ENCODE data around the gene EMP1.

The EMP1 gene

DNA sequence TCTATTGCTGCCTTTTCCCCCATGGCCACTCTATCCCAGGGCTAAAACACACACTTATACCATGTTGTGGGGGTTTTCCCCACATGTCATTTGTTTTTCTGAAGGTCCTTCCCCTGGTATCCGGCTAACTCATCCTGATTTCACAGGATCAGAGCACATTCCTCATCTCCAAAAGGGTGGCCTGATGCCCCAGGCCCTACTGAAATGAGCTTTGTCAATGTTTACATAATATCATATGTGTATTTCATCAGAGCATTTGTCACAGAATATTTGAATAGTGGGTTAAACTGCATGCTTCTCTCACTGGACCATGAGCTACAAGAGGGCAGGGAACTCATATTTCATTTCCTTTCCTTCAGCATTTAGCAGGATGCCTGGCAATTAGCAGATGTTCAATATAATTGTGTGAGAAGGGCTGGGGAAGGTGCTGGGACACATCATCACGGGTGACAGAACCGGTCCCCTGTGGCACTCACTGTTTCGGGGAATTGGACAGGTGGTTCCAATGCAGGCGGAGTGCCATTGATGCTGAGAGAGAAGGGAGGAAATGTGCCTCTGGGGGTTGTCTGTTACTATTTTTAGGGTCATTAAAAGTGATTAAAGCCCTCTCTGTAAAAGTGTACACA, 26.8 kb downstream of the EMP1 start:
- peak; percentile 37 for DNase-seq (ENCODE audit: low spot score)

DNA sequence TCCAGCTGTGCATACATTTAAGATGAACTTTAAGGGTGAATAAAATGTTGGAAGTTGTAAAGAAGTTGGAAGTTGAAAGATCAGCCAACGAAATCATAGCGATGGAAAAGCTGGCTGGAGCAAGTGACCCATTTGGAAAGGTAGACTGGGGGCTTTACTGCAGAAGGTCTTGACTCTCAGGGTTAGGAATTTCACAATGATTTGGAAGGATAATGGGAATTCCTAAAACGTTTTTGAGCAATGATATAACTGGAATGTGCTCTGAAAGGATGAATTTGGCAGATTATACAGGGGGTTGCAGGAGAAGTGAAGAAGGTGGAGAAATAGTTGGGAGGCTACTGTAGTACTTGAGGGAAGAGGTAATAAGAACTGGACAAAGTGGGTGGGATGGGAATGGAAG, 27.4 kb downstream of the EMP1 start:
- peak; percentile 13 for DNase-seq (ENCODE audit: low spot score)

DNA sequence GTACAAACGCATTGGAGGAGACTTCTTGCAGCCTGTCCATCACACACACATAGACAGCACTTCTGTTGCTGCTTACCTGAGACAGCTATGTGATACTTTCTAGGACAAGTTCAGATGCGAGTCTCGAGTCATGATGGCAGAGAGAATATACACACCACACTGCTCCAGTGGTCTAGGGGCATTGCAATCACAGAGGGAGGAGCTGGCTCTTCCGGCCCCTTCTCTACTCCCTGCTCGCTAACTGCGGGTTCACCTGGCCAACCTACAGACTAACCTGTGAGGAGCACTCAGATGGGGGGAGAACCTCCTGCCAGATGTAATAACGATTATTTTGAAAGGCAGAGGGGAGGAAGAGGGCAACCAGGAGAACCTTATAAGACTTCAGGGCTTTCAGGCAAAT, 30.7 kb downstream of the EMP1 start:
- DNase-seq (ENCODE audit: low spot score), result peak; percentile 25

DNA sequence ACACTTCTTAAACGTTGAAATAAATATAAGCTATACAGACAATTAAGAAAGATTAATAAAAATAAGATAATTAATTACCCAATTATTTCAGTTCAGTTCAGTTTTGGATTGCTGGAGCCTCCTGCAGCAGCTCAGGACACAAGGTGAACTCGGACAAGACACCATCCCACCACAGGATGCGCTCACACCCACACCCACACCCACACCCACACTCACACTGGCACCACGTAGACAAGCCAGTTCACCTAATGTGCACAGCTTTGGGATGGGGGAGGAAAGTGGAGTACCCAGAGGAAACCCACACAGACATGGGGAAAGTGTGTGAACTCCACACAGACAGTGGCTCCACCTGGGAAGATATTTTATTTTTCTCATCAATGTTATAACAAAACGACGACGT, 32.1 kb downstream of the EMP1 start:
- peak; percentile 32 for DNase-seq (ENCODE audit: low spot score)

DNA sequence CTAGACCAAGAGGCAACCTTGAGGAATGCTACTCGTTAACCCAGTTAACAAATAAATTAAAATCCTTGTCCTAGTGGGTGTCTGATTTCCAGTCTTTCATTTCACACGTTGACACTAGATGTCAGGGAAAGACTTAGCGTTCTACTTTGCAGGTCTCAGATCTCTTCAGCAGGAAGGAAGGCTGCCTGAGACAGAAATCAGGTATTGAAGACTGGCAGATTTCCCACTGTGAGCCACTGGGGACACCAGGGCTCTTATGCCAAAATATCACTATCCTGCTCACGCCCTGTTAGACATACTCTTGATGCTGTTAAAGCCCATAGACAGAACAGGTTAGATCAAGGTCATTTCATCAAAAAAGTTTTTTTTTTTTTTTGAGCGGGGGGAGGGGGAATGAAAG, 33.0 kb downstream of the EMP1 start:
- DNase-seq (ENCODE audit: low spot score), result peak; percentile 31

DNA sequence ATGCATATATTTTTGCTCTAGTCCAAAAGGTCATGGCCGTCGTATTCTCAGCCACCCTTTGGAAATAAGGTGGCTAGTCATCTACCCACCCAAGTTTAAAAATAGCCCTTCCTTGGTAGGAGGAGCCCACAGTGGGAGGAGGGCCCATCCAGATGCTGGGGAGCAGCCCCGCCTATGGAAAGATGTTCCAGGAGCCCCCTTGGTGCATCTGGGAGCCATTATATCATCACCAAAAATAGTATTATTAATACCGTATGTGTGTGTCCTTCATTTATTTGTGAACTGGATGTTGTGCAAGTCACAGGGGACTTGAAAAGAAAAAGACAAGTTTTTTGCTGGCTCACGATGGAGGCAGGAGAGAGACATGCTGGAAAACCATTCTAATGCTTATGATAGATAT, 34.0 kb downstream of the EMP1 start:
- DNase-seq (ENCODE audit: low spot score), result peak; percentile 19

DNA sequence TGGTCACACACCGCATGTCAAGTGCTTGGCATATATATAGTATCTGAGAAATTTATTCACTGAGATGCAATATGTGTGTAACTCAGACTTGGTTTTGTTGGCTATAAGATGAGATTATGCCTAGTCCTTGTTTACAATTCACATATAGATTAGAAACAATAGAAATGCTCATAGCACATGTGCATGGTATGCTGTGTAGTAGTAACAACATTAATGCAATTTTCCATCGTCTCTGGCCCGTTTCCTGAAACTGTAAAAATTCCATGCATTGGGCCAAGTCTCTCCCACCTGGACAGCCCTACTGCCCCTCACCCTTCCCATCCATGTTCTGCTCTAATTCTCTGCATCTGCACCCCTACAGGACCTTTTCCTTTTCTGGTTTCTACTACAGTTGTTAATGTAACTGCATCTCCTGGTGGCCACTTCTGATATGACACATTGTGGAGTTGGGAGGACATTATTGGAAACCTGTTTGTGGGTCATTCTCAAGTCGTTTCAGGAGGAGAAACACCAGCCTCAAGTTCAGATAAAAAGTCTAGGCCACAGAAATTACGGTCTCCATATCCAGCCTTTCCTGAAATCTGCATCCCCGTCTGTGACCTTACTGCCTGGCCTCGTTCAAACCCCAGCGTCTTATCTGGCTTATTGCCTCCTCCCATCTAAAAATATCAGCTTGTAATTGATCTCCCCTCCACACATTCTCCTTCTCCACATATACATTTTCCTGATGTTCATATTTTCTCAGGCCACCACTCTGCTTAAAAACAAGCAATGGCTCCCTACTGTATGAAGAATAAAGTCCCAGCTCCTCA, 37.5 kb downstream of the EMP1 start:
- DNase-seq (ENCODE audit: low spot score), result peak; percentile 61

DNA sequence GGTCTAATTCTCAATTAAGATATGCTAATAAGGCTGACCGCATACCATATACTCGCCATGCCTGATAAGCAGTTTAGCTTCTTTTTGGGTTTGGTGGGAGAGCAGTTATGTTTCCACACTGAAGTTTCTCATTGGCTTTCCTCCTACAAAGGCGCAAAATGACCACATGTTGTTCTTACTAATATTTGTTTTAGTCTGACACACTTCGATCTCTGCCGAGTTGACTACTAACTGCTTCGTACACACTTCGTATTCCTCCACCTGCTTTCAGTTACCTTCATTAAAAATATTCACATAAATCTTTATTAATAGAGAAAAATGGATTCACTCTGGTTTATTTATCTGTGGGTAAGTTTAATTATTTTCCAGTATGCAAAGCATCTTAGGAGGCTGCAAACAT, 41.7 kb downstream of the EMP1 start:
- peak; percentile 5 for DNase-seq (ENCODE audit: low spot score)

DNA sequence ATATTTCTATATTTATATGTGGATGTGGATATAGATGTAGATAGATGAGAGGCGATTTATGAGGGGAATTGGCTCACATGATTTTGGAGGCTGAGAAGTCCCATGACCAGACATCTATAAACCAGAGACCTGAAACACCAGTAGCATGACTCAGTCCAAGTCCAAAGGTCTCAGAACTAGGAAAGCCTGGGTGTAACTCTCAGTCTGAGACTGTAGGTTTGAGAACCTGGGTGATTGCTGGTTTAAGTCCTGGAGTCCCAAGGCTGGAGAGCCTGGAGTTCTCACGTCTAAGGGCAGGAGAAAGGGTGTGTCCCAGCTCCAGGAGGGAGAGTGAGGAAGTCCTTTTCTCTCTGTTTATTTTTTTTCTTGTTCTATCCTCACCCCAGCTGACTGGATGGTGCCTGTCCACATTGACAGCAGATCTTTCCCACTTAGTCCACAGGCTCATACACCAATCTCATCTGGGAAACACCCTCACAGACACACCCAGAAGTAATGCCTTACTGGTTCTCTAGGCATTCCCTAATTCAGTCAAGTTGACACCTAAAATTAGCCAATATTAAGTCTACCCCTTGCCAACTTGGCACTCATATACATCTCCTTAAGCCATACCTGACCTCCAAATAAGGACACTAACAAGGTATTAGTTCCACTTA, 45.4 kb downstream of the EMP1 start:
- no peak for DNase-seq (ENCODE audit: low spot score)

DNA sequence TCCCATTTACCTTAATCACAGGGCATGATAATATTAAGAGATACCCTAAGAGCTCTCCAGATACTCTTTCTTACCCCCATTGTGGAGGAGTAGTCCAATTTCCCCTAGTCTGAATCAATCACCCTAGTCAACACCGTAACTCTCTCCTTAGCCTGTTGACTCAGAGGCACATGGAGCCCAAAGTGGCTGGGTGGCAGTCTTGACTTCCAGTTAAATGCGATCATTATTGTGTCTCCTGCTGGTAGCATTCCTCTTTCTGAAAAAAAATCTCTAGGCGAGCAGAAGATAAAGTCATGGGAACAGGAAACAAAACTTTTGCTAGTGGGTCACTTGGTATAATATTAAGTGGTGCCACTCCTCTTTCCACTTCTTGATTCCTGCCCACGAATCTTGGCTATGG, 46.4 kb downstream of the EMP1 start:
- no peak for DNase-seq (ENCODE audit: low spot score)

DNA sequence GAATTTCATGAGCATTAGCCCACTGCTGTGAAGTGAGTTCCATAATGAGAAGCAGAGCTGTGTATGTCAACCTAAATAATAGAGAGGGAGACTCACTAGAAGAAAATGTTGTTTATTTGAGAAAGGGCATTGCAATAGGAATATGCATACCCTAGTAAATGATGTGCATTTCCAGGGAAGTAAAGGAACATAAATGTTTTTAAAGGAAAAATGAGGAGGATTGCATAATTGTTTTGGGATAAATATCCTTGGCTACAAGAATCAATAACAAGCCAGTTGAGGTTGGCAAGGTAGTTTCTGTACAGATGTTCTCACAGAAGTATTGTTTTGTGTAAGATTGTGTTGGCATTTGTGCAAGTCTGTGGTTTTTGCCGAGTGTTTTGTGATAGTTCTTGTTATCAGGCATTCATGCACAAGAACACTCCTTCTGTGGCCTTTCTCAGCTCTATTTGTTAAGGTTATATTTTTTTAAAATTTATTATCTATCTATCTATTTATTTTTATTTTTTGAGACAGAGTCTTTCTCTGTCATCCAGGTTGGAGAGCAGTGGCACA, 47.1 kb downstream of the EMP1 start:
- no peak for DNase-seq (ENCODE audit: low spot score)

DNA sequence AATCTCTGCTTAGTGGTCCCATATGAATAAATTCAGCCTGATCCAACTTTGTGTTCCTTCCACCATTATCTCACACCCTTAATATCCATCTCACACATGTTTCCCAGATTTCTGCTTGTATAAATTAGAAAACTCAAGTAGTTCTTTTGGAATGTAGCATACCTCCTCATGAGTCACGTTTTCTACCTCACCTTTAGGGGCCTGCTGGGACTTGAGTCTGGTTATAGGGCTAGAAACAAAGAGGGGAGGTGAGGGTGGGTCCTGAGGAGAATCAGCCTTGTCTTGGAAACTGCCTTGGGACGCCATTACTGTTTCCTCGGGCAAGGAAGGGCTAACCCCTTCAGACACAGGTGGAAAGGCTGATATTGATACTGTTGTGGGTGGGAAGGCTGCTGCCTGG, 51.1 kb downstream of the EMP1 start:
- DNase-seq (ENCODE audit: low spot score), result no peak

DNA sequence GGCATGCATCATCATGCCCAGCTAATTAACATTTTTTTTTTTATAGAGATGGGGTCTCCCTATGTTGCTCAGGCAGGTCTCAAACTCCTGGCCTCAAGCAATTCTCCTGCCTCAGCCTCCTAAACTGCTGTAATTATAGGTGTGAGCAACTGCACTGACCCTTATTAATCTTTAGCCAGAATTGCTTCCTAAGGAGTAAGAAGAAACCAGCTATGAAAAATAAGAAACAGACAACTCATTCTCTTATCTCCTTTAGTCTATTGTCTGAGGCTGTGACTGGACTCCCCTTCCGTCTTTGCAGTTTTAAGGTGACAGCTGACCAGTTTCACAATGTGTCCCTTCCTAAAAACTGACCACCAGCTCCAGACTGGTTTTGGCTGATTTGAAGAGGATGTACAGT, 52.4 kb downstream of the EMP1 start:
- no peak for DNase-seq (ENCODE audit: low spot score)

DNA sequence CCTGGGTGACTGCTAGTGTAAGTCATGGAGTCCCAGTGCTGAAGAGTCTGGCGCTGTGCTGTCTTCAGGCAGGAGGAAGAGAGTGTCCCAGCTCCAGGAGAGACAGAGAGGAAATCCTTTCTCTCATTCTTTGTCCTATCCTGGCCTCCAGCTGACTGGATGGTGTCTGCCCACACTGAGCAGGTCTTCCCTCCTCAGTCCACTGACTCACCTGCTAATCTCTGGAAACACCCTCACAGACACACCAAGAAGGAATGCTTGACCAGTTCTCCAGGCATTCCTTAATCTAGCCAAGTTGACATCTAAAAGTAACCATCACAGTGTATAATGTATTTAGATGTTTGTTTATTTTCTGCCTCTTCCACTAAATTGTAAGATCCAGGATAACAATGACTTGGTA, 53.9 kb downstream of the EMP1 start:
- no peak for DNase-seq (ENCODE audit: low spot score)

DNA sequence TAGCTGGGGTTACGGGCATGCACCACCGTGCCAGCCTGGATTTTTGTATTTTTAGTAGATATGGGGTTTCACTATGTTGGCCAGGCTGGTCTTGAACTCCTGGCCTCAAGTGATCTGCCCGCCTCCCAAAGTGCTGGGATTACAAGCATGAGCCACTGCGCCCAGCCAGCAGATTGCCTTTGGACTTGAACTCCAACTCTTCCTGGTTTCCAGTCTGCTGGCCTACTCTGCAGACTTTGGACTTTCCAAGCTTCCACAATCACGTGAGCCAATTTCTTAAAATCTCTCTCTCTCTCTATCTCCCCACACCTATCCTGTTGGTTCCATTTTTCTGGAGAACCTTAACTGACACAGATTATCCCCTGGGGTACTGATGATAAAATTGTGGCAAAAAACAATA, 55.0 kb downstream of the EMP1 start:
- no peak for DNase-seq (ENCODE audit: low spot score)

DNA sequence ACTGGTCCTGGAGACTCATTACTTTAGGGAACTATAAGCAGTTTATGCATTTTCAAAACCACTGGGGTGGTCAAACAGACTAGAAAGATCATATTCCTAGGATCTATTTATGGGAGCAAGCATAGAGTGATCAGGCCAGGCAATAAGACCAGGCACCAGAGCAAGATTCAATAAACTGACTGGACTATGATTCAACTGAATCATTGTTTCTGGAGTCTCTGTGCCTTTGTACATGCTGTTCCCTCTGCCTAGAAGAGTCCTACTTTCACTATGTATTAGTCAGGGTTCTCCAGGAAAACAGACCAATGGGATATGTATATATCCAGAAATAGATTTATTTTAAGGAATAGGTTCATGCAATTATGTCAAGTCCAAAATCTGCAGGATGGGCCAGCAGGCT, 55.5 kb downstream of the EMP1 start:
- DNase-seq (ENCODE audit: low spot score), result no peak

DNA sequence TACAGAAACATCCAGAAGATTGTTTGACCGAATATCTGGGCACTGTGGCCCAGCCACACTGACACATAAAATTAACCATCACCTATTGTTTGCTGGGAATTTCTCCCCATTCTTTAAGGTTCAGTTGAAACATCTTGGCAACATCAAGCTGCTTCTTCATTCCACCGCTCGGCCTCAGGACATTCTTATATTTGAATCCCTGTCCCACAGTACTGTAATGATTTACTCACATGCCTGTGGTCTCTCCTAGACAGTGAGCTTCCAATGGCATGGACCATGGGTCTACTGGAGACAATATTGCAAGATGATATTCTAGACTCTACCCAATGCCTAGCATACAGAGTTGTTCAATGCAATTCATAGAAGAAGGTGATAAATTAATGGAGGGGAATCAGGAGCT, 56.1 kb downstream of the EMP1 start:
- DNase-seq (ENCODE audit: low spot score), result no peak

DNA sequence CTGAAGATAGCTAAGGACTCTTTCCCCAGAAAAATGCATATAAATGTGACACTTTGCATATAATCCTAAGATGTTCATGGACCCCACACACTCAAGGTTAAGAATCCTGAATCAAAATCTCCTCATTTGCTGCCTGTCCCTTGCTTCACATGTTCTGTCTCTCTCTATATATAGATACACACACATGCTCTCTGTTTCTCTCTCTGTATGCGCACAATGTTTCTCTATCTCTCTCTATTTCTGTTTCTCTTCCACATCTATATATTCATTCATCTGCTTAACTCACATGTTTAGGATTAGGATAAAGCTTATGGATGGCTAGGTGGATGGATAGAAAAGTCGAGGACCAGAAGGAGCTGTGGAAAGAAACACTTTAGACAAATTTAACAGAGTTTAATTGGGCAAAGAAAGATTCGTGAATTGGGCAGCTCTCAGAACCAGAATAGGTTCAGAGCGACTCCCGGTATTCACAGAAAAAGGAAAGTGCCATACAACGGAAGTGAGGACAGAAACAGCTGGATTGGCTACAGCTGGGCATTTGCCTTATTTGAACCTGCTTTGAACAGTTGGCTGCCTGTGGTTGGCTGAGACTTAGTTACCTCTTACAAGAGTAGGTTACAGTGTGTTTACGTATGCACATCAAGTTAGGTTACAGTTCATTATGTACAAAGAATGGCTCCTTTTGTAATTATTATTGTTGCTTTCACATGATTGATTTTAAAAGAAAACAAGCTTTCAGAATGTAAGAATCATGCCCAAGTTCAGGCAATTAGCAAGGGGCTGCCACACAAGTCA, 57.6 kb downstream of the EMP1 start:
- no peak for DNase-seq (ENCODE audit: low spot score)

DNA sequence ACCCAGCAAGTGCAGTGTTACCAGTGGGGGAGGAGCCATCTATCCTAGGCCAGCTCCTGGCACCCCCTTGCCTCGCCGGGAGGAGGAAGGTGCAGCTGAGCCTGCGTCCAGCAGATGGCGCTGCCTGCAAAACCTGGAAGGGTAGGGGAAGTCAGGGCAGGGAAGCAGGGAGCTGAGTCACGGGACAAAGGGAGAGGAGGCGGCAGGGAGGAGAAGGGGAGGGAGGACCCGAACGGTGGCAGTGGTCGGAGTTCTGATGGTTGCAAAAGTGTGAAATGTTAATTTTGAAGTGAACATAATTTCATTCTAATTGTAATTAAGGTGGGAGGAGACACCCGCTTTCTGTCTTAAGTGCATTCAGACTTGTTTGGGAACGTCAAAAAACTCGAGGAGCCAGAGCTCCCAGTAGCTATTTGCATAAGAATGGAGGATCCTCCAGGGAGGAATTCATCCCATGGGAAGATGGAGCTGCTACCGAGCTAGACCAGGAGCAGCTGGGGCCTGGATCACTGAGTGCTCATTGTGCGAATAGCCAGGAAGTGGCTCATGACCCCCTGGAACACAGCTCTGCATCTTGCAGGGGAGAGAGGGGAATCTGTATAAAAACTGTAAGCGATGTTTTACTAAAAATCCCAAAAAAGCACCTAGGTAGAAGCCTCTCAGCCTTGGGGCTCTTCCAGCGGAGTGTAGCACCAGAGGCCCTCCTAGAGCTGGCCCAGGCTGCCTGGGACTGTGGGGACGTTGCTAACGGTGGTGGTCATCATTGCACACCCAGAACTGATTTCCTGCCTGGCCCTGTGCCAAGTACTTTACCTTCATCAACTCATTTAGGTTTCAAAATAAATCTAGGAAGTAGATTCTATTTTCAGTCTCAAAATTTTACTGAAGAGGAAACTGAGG, 59.5 kb downstream of the EMP1 start:
- DNase-seq (ENCODE audit: low spot score), result peak; percentile 99

DNA sequence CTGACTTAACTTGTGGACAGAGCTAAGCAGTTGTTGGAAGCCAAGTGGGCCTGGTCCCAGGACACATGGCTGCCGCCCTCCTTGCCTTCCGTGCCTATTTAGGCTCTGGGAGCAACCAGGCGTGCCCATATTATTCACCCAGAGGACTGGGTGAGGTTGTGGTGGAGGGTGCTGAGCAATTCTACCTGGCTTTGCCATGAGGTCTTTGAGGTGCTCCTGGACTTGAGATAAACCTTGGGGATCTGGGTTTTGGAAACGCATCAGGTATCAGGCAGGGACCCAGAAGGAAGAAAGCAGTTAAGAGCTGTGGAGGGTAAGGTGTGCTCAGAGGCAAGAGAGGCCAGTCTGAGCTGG, 60.1 kb downstream of the EMP1 start:
- DNase-seq (ENCODE audit: low spot score), result no peak

DNA sequence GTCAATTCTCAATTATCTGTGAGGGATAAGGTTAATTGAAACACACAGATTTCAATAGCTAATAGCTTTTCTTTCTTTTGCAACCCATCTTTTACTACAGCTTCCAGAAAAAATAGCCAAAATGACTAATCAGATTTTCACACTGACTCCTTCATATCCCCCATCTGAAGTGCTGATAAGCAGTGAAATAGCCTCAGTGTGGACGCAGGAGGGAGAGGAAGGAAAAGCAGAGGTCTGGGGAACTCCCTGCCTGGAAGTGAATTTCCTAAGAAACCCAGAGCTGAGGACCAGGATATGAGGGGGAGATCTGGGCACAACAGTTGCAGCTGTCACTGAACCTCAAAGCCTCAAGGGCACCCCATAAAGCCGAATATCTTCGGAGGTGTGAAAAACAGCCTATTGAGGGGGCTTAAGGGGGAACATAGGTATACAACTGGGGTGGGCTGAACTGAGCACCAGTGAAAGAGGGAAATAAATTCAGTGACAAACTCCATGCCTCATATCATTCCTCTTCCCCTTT, 60.9 kb downstream of the EMP1 start:
- DNase-seq (ENCODE audit: low spot score), result no peak

Data from ecto neural progenitor cell (in vitro differentiated cells).